IPS DF 4.7 (cell line): Measurements from ENCODE around the gene SDC3.
"Not testable (repeated sequence)": the region's sequence is repeated elsewhere in the genome, so short reads cannot be mapped to it uniquely, and the experiment has no call there.

ENCODE experiments used
- DNase-seq: peaks from one replicate; pipeline ENCODE4 v3.0.0-alpha.2; 2013; ENCODE audit warnings: low spot score; ENCODE audit errors: extremely low read depth

The SDC3 gene

DNA sequence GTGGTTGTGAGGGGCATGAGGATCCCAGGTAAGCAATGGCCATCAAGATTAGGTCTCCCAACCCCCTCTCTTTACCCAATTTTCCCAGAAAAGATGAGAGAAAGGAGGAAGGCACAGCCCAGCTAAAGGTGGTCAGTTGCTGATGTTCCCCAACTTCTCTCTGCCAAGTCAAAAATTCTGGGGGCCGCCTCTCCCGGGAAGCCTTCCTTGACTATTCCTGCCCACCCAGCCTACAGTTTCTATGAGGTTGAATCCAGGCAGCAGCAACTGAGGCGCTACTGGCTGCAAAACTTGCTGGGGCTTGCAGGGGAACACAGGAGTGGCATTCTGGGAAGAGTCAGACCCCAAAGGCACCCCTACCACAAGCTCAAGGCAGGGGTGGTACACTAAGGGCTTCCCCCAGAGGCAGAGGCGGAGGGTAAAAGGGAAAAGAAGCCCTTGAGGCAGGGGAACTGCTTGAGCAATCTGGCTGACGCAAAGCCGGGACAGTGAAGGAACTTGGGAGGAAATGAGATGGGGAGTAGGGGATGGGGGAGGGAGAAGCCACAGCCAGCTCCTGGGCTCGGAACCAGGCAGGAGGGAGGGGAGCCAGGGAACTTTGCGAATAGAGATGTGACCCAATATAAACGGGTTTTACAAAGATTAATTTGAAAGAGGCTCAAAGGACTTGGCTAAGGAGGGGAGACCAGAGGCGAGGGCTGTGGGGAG lies 31.2 kb downstream of the SDC3 start:
- no peak for DNase-seq

DNA sequence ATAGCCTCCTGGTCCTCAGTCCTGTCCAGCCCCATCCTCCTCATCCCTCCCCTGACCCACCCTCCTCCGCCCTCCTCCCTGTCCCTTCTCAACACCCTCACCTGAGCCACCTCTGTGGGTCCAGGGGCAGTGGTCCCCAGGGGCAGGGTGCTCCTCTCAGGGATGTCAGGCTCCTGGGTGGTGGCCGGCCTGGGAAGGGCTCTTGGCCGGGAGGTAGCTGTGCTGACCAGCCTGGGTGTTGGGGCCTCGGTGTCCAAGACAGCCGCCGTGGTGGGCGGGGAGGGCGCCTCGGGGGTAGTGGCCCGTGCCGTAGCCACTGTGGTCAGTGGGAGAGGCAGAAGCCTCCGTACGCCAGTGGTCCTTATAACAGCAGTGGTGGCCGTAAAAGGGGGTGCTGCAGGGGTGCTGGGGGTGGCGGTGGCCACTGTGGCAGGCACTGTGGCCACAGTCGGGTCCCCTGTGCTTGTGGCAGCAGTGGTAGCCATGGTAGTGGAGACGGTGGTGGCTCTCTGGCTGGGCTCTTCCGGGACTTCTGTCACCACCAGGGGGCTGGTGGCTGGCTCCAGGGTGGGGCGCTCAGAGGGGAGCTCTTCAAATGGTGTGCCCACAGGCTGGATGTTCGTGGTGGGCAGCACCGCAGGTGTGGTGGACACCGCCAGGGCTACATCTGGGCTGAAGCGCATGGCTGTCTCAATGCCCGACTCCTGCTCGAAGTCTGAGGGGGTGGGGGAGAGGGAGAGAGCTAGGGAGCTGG lies 31.9 kb downstream of the SDC3 start:
- DNase-seq, result no peak

DNA sequence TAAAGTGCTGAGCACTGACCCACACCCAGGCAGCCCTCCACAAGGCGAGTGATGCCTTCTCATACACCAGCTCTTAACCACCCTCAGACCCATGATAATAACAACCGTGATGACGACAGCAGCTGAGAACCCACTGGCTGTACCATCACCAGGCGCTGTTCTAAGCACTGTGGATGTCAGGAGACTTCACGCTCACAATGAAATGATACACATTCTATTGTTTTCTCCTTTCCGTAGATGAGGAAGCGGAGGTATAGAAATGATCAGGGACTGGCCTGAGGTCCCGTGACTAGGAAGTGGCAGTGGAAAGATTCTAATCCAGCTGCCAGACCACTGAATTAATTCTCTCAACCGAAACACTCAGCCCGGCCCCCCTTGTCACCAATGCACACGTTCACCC lies 32.6 kb downstream of the SDC3 start:
- no peak for DNase-seq

DNA sequence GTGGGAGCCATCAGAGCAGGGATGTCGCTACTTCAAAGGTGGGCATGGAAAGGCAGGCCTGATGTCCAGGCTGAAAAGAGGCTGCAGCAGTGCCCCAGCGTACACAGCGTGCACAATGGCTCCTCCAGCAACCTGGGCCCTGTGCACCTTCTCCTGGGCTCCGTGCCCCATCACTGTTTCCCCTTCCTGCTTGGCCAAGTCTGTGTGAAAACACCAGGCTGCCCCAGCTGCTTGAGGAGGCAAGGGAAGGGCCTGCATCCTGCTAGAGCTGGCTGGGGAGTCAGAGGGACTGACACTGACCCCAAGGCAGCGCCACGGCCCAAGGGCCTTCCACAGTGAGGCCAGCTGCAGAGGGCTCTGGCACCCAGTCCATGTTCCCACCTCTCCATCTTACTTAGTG lies 33.4 kb downstream of the SDC3 start:
- no peak for DNase-seq

DNA sequence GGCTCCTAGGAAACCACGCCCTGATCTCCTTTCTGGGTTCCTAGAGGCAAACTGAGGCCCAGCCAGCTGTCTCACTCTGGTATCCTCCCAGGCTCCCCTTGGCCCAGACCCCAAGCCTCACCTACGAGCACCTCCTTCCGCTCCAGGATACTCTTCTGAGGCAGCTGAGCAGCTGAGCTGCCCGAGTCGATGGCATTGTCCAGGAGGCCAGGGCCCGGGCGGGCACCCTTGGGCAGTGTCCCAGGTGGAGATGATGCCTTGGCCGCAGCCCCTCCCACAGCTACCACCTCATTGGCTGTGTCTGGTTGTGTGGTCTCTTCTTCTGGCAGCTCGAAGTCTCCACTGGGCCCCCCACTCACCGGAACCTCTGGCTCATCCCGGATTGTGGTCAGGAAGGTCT lies 34.4 kb downstream of the SDC3 start:
- no peak for DNase-seq

DNA sequence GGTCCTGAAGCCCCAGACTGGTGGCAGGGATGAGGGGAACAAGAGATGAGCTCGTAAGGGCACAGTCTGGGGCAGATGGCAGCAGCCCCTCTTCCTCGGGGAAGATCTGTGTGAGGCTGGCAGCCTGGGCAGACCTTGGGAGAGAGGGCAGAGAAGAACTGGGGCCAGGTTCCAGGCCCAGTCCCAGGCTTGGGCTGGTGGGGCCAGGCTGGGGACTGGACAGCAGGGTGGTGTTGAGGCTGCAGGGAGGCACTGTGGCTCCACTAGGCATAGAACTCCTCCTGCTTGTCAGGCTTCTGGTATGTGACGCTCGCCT lies 35.7 kb downstream of the SDC3 start:
- DNase-seq, result no peak

DNA sequence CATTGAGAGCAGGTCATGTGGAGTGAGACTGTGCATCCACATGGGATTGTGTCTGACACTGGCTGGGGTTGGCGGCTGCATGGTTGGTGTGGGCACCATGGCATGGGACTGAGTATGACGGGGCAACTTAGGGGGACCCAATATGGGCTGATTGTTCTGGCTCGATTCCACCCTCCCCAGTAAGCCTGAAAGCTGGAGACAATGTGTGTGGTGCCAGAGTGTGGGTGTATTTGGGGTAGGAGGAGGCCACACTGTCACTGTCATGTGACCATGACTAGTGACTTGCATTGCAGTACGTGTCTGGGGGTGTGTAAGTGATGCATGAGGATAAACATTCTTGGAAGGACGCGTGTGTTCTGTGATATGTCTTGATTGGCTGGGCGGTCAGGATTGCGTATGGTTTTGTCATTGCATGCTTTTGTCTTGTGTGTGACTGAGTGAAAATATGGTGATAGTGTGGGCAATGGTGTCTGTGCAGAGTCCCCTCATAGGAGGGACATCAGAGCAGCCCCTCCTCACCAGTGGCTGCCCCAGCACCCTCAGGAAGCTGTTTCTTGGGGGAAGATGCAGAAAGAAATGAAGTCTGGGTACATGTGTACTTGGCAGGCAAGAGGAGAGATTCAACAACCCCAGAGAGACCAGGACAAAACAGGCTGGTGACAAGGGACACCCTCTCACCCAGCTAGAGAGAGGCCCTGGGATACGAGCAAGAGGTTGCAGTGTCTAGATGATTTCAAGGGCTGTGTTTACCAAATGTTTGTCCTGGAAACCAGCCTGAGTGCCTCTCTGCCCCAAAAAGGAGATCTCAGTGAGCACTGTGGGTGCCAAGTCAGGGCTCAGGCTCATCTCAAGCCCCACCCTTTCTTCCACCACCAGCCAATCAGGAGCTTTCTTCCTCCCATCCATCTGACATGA lies 36.3 kb downstream of the SDC3 start:
- no peak for DNase-seq

DNA sequence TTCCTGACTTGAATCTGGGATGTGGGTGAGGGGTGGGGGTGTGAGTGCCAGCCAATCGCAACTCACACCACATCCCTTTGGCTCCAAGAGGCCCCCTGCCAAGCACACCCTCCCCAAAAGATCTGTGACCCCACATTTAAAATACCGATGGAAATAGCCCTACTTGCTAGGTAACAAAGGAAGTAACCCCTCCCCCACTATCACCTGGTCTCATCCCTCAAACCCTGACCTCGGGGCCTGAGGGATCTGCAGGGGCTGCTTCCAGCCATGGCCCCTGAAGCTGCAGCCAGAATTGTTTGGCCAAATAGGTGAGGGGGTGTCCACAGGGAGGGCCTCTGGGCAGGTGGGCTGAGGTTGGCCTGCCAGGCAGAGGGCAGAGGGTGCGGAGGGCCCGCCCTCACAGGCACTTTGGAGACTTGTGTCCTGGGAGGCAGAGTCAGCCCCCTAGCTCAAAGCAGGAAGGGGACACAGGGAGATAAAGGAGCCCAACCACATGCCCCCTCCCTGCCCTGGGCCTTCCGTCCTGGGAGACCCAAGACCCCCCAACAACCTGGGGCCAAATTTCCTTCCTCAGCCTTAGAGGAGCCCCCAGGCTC lies 37.2 kb downstream of the SDC3 start:
- DNase-seq, result no peak

DNA sequence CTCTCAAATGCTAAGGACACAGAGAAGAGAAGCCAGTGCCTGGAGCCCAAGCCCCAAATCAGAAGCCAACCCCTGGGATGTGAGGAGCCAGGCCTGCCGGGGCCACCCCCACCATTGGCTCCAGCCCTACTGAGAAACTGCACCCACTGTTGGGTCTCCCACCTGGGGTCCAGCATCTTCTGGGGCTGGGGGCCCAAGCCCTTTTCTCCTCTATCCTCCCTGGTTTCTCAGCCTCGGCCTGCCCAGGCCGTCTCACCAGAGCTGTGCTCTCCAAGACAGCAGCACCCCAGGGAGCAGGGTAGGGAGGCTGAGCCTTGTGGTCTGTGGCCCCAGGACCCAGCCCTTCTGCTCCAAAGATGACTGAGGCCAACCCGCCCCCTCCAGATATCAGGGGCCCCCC lies 37.9 kb downstream of the SDC3 start:
- no peak for DNase-seq

DNA sequence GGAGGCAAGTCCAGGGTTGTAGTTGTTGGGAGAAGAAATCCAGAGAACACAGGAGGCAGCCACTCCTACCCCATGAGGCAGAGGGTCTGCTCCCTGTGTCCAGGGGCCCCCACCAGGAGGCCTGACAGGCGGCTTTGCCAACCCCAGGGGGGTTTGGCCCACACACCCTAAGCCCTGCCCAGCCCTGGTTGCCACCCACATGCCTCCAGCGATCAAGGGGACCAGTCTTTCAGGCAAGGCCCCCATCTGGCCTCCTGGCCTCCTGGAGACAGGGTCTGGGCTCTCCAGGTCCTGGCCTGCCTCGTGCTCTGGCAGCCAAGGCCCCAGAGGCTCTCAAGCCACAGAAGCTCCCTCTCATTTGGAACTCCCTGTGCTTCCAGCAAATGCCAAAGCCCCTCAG lies 38.5 kb downstream of the SDC3 start:
- DNase-seq, result no peak

DNA sequence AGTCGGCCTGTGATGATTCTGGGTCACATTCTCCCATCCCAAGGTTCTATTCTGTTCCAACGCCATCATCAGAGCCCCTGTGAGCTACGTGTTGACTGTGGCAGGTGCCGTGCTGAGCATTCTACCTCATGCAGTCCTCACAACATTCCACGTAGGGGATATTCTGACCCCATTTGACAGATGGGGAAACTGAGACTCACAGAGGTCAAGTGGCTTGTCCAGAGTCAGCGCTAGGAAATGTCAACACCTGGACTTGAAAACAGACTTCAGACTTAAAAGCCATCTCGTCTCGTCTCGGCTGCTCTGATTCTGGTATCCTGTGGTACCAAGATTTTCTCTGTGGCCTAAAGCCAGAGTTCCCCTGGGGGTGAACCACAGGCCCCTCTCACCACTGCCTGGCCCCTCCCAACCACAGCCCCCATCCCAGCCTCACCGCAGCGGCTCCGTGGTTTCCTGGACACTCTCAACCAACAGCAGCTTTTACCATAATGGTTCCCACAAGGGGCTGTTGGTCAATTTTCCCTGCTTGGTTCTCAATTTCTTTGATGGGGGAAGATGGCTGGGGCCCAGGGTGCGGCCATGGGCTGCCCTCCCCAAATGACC lies 39.6 kb downstream of the SDC3 start:
- DNase-seq, result no peak

DNA sequence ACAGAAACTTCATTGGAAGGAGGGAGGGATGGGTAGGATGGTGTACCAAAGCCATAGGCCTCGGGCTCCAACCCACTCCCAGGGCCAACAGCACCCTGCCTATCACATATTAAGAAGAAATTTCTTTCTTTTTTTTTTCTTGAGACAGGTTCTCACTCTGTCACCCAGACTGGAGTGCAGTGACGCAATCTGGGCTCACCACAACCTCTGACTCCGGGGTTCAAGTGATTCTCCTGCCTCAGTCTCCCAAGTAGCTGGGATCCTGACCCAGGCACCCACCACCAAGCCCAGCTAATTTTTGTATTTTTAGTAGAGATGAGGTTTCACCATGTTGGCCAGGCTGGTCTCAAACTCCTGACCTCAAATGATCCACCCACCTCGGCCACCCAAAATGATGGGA lies 40.5 kb downstream of the SDC3 start:
- not testable (repeated sequence) for DNase-seq

DNA sequence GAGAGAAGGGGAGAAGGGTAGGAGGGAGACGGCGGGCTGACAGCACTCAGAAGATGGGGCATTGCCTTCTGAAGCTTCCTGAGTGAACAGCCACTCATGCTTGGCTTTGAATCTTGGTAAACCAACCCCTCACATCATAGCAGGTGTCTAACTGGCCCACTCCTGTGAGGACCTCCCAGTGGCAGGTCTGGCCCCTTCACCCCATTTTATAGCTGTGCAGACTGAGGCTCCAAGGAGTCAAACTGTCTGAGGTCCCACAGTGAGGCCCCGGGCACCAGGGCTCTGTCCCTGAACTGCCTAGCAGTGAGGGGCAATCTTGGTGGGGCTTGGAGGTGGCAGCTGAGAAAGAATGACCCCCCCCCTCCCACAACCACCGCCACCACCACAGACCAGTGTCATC lies 41.0 kb downstream of the SDC3 start:
- no peak for DNase-seq

DNA sequence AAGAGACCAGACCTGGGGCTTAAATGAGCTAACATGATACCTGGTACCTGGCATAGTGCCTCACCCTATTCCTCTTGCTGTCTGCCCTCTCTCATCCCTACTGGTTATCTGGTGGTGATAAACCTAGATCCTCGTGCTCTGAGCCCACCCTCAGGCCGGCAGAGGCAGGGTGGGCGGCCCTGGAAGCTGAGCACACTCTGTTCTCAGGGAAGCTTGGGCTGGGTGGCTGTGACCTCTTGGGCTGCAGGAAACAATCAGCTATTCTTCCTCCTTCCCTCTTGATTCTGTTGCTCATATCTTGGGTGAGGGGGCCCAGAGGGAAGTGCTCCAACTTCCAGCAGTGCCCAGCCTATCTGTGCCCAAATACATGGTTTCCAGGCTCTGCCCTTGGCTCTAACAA lies 42.0 kb downstream of the SDC3 start:
- DNase-seq, result no peak

DNA sequence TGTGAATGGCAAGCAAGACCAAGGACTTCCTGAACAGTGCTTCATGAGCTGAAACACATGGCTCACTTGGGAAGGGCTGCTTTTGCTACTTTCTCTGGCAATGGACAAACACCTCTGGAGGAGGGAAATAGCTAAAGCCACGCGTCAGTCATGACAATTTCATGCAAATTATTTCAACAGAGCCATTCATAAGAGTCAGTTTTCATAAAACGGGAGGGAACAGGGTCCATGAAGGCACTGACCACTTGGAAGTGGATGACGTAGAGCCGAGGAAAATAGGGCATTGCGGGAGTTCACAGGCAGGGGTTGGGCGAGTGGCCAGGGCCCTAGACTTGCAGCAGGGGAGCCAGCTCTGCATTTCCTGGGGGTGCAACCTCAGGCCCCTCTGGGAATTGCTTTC lies 43.9 kb downstream of the SDC3 start:
- no peak for DNase-seq

DNA sequence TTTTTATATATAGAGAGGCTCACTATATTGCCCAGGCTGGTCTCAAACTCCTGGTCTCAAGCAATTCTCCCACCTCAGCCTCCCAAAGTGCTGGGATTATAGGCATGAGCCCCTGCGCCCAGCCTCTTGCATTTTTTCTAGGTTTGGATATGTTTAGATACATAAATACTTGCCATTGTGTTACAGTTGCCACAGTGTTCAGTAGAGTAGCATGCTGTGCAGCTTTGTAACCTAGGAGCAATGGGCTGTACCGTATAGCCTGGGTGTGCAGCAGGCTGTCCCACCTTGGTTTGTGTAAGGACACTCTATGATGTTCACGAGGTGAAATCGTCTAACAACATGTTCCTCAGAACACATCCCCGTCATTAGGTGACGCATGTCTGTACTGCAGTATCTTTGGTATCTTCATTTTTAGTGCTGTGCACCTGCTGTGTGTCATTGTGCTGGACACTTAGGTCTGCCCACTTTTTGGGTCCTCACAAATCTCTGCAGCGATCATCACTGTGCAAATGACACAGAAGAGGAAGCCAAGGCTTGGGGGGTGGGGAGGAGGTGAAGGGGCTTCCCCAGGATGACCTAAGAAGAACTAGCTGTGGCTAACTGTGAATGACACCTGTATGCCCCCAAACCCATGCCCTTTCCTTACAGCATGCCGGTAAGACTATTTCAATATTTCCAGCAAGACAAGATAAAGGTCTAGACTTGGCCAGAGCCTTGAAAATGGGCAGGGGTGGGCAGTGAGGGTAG lies 44.5 kb downstream of the SDC3 start:
- DNase-seq, result no peak

DNA sequence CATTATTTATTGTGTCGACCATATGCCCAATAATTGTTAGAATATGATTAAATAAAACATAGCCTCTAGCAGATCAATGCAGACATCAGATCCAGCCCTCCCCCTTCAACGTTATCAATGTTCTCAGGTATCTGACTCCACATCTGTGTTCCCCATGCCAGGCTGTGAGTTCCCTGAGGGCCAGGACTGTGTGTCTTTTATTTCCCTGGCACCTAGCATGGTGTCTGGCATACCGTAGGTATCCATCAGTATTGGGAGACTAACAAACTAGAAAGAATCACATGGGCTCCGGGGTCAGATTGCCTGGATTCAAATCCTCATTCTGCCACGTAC lies 48.3 kb downstream of the SDC3 start:
- DNase-seq, result no peak

DNA sequence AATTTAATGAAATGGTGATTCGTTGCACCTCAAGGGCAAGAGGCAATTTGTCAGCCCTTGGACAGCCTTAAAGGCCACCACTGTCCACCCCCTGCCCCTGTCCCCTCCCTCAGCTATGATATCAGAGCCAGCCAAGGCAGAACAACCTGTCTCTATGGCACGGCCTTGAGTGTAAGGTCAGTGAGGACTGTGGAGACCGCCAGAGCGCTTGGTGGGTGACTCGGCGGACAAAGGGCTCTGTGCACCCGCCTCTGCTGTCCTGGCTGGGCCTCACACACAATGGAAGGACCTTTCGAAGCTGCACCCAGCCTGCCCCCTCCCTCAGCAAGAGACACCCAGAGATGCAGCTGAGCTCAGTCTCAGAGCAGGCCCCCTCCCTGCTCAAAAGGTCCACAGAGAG lies 50.6 kb downstream of the SDC3 start:
- DNase-seq, result no peak

DNA sequence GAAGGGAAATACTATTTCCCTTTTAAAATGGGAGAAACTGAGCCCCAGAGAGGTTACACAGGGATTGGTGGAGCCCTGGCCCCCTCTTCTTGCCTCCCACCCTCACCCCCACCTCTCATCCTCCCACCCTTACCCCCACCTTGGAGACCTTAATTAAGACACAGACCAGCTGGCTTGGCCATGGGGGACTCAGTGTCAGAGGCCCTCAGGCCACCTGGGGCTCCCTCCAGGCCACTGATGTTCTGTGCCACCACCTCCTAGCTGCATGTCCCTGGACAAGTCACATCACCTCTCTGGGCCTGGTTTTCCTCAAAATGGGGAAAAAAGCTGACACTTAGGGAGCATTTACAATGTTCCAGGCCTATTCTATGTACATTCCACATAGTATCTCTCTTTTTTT lies 51.5 kb downstream of the SDC3 start:
- DNase-seq, result no peak

DNA sequence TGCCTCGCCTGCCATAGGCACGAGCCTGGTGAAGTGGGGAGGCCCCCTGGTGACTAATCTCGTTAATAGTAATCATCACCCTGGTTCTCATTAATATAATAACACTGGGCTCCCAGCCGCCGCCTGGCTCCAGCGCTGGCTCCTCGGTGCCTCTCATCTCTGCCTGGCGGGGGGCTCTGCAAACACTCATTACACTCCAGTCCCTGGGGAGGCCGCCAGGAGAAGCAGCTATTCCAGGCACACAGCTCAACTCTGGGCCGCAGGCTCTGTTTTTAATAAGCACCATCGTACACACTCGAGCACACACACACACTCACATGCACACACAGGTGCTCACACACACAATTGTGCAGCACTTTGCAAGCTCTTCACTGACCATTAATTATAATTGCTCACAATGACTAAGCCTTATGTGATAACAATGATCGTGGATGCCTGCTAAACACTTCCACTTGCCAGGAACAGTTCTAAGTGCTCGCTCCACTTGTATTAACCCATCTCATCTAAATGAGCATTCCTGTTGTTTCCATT lies 52.2 kb downstream of the SDC3 start:
- DNase-seq, result no peak
